Kidney (tissue), 14 donors: ENCODE data around the gene C1S. TPM values are rescaled to one million over a fixed set of nuclear protein-coding genes. Genes with fewer than 3 reads are reported as not detected.

Source experiments
- DNase-seq, 5 donors: peaks; one replicate each; pipeline ENCODE4 v3.0.0-alpha.2; 2013 to 2020
- FAIRE-seq: peaks from 2 replicates; lab custom pipeline; 2012; peaks lifted over from hg19 to GRCh38; lab: Jason Lieb, UNC
- H3K27ac ChIP-seq, 2 donors: one replicate each; pipeline ENCODE4 v1.7.0; 2013; ENCODE audit warnings: low read depth in 2 of 2, low read length in 2 of 2, inconsistent platforms in 1 of 2
- H3K27me3 ChIP-seq: one replicate; pipeline ENCODE4 v1.7.1; 2013; ENCODE audit warnings: low read length, inconsistent platforms; ENCODE audit not compliant: control insufficient read depth, insufficient read depth
- H3K36me3 ChIP-seq, 3 donors: one replicate each; pipeline versions ENCODE4 v1.7.0 to v1.7.1; 2013; ENCODE audit warnings: low read length in 3 of 3, control low read depth in 1 of 3, inconsistent platforms in 1 of 3; ENCODE audit not compliant: insufficient read depth in 3 of 3, control insufficient read depth in 2 of 3
- H3K4me1 ChIP-seq, 3 donors: one replicate each; pipeline versions ENCODE4 v1.7.0 to v1.7.1; 2013; ENCODE audit warnings: low read length in 3 of 3, inconsistent platforms in 1 of 3, low read depth in 1 of 3; ENCODE audit not compliant: control insufficient read depth in 2 of 3, insufficient read depth in 2 of 3
- H3K4me3 ChIP-seq, 3 donors: one replicate each; pipeline versions ENCODE4 v1.7.0 to v1.8.1; 2013; ENCODE audit warnings: low read length in 3 of 3, control low read depth in 1 of 3, inconsistent platforms in 1 of 3
- H3K9ac ChIP-seq, 3 donors: one replicate each; pipeline versions ENCODE4 v1.7.0 to v1.7.1; 2013; ENCODE audit warnings: low read length in 3 of 3, control low read depth in 1 of 3, inconsistent platforms in 1 of 3
- H3K9me3 ChIP-seq, 3 donors: one replicate each; pipeline versions ENCODE4 v1.7.0 to v1.7.1; 2013; ENCODE audit warnings: low read length in 3 of 3, control low read depth in 1 of 3, inconsistent platforms in 1 of 3; ENCODE audit not compliant: control insufficient read depth in 2 of 3, insufficient read depth in 1 of 3
- intact Hi-C: fragments of 100-400 bp; cut with DNase I; formaldehyde crosslinking; loops from one replicate; pipeline ENCODE4 v1.11.1; 2022
- polyA plus RNA-seq: library from polyadenylated mRNA; stranded (reverse); fragments of 350-450 nt; fragmentation: Illumina TruSeq; extraction: RNeasy Lipid Tissue Mini Kit (QIAGEN cat#74804); gene quantifications from one replicate; pipeline ENCODE4 v1.2.3, GENCODE V29; 2014; ENCODE audit warnings: low read depth, low replicate concordance; ENCODE audit not compliant: insufficient read depth
- total RNA-seq: library from RNA; stranded (reverse); fragmentation: NEBNext Ultra II Directional; extraction: Animal tissue kit (Norgen Biotek cat#: 25700); gene quantifications from one replicate; pipeline ENCODE4 v1.2.1, GENCODE V29; 2021
- TF ChIP-seq, protein P1 (sequence below): IDR thresholded peaks from 3 replicates; pipeline ENCODE4 v1.5.1; 2012; ENCODE audit warnings: mild to moderate bottlenecking, moderate library complexity, borderline replicate concordance; ENCODE audit not compliant: insufficient read depth; ENCODE audit errors: extremely low read depth
- donor health status: control.
- donor health status: control.
- donor health status: control.
- donor health status: control.
- donor health status: control.
- donor health status: DM: yes; HTN: yes; CAD: no.
- donor health status: Normal renal cell carcinoma (clear cell type).

Gene C1S
- total and polyA plus RNA-seq, 2 donors from 2014 or later = 81.2 to 402 TPM

DNA sequence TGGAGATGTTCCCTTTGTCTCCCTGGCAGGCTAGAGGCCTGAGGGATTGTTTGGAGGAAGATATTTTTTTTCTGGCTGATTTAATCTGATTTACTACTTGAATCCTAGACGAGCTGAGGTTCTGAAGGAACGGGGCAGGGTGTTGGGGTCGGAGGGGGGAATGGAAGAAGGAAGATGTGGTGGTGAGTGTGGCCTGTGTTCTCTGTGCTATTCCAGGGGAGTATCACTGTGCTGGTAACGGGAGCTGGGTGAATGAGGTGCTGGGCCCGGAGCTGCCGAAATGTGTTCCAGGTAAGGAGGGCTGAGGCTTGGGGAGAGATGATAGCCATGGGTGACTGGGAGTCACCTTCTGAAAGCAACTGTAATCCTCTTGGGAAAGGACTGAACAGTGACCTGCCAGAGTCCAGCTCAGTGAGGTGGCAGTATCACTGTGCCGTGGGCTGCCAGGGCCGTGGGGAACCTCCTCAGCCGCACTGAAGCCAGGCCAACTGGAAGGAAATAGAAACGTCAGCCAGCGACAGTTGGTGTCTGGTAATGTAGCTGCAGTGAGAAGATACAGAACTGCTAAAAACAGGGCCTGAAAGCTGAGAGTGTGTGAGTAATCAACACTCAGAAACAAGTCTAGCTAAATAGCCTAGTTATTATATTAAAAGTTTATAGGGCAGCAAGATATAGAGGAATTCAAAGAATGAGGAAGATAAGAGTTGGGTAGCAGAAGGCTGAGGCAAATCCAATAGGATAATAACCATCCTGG lies 7.9 kb downstream of the C1S start:
- no peak overlapping the region for H3K27ac ChIP-seq
- no peak for FAIRE-seq
- intact Hi-C loops = no loop called here
- H3K9me3 ChIP-seq = no peaks in the 10 kb centered on the region
- H3K9ac ChIP-seq = no peak overlapping the region
- DNase-seq = no peak
- H3K27me3 ChIP-seq = no peaks in the 10 kb centered on the region
- TF ChIP-seq, protein P1, sequence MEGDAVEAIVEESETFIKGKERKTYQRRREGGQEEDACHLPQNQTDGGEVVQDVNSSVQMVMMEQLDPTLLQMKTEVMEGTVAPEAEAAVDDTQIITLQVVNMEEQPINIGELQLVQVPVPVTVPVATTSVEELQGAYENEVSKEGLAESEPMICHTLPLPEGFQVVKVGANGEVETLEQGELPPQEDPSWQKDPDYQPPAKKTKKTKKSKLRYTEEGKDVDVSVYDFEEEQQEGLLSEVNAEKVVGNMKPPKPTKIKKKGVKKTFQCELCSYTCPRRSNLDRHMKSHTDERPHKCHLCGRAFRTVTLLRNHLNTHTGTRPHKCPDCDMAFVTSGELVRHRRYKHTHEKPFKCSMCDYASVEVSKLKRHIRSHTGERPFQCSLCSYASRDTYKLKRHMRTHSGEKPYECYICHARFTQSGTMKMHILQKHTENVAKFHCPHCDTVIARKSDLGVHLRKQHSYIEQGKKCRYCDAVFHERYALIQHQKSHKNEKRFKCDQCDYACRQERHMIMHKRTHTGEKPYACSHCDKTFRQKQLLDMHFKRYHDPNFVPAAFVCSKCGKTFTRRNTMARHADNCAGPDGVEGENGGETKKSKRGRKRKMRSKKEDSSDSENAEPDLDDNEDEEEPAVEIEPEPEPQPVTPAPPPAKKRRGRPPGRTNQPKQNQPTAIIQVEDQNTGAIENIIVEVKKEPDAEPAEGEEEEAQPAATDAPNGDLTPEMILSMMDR = no peak
- H3K4me3 ChIP-seq = no peak overlapping the region
- H3K36me3 ChIP-seq = peaks cover 0 to 2% (median 0%) of the 10 kb centered on the region in 3 donors
- H3K4me1 ChIP-seq = no peaks in the 10 kb centered on the region

DNA sequence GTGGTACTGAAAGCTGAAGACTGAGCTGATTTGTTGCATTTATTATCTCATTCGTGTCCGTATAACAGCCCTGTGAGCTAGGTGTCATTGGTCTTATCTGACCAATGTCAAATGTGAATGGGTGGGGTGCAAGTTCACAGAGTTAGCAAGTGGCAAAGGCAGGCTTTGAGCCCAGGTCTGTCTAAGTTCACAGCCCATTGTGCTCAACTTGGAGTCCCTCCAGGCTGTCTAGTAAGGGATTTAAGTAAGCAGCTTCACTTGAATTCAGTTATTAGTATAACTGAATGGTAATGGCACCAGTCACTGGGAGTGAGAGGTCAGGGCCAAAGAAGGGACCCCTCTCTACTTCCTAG lies 8.5 kb downstream of the C1S start:
- DNase-seq = no peak
- Histone ChIP-seq H3K36me3 (peaks cover 0 to 2% (median 0%) of the 10 kb centered on the region in 3 donors), H3K4me1 (no peaks in the 10 kb centered on the region), H3K4me3 (no peak overlapping the region), H3K27me3 (no peaks in the 10 kb centered on the region), H3K9ac (no peak overlapping the region), H3K27ac (no peak overlapping the region), H3K9me3 (no peaks in the 10 kb centered on the region)
- TF ChIP-seq, protein P1 = no peak
- no peak for FAIRE-seq
- intact Hi-C loops = no loop called here

DNA sequence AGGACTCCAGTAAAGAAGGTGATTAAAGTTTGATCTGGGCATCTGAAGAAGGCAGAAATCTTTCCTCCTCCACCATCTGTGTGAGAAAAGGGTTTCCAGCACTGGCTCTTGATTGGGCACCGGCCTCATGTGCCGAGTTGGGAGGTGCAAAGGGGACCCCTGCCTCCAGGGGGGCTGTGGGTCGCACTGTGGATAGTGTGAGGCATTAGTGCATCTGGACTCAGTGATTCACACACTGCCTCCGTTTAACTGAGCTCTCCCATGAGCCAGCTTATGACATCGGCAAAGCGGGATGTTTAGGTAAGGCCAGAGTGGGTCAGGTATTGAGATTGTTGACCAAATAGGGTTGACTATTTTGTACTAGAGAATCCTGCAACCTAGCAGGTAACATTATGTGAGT lies 8.9 kb downstream of the C1S start:
- TF ChIP-seq, protein P1 = no peak
- Histone ChIP-seq H3K27me3 (no peaks in the 10 kb centered on the region), H3K36me3 (peaks cover 0 to 2% (median 0%) of the 10 kb centered on the region in 3 donors), H3K4me3 (no peak overlapping the region), H3K9ac (no peak overlapping the region), H3K27ac (no peak overlapping the region), H3K9me3 (no peaks in the 10 kb centered on the region), H3K4me1 (no peaks in the 10 kb centered on the region)
- intact Hi-C loops = no loop called here
- FAIRE-seq (no peak), DNase-seq (no peak)
